Mammary epithelial cell (primary cell): ENCODE data around the gene F7.

ENCODE experiments used
- CTCF ChIP-seq, 2 donors: IDR thresholded peaks in 1 of 2; conservative IDR thresholded peaks in 1 of 2; 2 replicates each; pipeline ENCODE4 v1.5.1; 2011 to 2012; ENCODE audit warnings: inconsistent platforms in 2 of 2, low read length in 2 of 2, mild to moderate bottlenecking in 2 of 2, control low read depth in 1 of 2, low read depth in 1 of 2; ENCODE audit not compliant: insufficient read depth in 1 of 2; ENCODE audit errors: extremely low read depth in 1 of 2
- EZH2 ChIP-seq: IDR thresholded peaks from 2 replicates; pipeline ENCODE4 v1.6.1; 2012; ENCODE audit warnings: low read length, inconsistent platforms, borderline replicate concordance

- TF ChIP-seq CTCF (conservative IDR thresholded peaks at IDR 0.05 in 1 of 2, IDR thresholded peaks at IDR 0.05 in 1 of 2; ENCODE audit: extremely low read depth in 1 of 2, insufficient read depth in 1 of 2, low read depth in 1 of 2, low read length in 2 of 2), result no peak
- no peak for TF ChIP-seq EZH2
These were observed 2.9 kb upstream of the F7 start for GRCh38 chr13:113102727-113103126.
